ENCODE data around the gene CCNO. TPM values are rescaled to one million over a fixed set of nuclear protein-coding genes. Genes with fewer than 3 reads are reported as not detected.

Gene CCNO
- polyA plus RNA-seq, 1 experiment = 0.18 TPM

DNA sequence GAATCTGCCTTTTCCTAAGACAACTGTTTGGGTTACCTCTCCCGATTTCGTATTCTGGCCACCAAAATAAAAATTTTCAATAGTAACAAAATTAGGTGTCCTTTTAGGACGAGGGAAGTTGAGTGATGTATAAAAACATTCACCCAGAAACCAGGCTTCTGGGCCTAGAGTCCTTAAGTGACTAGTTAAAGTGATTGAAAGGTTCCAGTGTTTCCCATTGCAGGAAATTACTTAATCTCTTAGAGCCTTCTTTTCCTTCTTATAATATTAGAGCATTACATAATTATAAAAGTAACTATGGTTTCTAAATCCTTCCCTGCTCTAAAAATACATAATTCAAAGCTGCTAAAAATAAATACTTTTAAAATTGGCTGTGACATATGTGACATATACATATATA, 13.6 kb downstream of the CCNO start:
- no peak overlapping the region for H3K4me3 ChIP-seq (ENCODE audit: low read depth, low read length)
- TF ChIP-seq, protein P1, sequence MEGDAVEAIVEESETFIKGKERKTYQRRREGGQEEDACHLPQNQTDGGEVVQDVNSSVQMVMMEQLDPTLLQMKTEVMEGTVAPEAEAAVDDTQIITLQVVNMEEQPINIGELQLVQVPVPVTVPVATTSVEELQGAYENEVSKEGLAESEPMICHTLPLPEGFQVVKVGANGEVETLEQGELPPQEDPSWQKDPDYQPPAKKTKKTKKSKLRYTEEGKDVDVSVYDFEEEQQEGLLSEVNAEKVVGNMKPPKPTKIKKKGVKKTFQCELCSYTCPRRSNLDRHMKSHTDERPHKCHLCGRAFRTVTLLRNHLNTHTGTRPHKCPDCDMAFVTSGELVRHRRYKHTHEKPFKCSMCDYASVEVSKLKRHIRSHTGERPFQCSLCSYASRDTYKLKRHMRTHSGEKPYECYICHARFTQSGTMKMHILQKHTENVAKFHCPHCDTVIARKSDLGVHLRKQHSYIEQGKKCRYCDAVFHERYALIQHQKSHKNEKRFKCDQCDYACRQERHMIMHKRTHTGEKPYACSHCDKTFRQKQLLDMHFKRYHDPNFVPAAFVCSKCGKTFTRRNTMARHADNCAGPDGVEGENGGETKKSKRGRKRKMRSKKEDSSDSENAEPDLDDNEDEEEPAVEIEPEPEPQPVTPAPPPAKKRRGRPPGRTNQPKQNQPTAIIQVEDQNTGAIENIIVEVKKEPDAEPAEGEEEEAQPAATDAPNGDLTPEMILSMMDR (IDR thresholded peaks at IDR 0.05; ENCODE audit: insufficient read depth, low read depth, low read length) = no peak
- ChIA-PET POLR2A (no interaction called here), CTCF (interaction anchor here (1.4 kb wide), 2 partner anchors 11 to 43 kb away, joined by 3 to 4 read pairs; no protein-coding TSS in a partner anchor)
- DNase-seq (ENCODE audit: low read depth) = no peak
- H3K36me3 ChIP-seq (ENCODE audit: control insufficient read depth, insufficient read depth, low read length) = no peaks in the 10 kb centered on the region
- H3K27me3 ChIP-seq (ENCODE audit: control insufficient read depth, insufficient read depth, low read length) = peaks cover 51% of the 10 kb centered on the region

DNA sequence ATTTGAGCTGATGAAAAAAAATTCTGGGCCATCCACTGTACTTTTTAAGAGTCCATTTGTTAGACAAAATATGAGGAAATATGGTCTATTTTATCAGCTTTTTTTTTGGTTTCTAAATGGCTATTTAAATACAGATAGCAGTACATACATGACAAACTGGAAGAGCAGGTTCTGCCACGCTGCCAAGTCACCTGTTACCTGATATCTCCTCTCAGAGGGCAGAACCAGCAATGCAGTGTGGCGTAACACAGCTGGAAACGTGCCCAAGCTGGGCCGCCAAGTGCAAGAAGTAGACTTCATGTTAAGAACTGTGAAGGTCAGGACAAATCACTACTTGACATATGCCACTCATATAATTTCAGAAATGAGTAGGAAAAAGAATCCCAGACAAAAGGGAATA, 14.4 kb downstream of the CCNO start:
- POLR2A ChIA-PET = no interaction called here
- peaks cover 49% of the 10 kb centered on the region for H3K27me3 ChIP-seq (ENCODE audit: control insufficient read depth, insufficient read depth, low read length)
- CTCF ChIA-PET = no interaction called here

DNA sequence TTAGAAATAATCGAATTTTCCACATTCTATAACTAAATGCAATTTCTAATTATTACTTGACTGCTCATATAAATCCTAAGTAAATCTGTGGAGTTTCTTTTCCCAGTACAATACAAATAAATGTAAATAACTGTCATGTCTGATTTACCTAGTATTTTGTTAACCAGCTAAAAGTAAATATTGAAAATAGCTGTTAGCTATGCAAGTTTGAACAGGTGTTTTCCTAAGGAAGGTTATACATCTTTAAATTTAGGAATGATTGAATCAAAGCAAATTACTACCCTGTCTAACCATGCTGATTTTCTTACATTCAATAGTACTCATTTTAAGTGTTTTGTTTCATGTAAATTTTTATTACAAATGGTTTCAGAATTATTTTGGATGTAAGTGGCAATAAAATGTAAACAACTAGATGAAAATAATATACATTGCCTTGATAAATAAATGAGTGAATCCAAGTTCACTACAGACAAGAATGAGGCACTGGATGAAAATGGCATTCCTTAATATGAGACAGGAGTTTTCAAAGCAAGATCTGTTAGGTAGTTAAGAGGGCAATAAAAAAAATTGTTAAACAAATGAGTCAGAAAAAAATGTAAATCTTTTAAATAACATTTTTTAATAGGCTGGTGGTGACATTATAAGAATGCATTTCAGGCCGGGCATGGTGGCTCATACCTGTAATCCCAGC, 22.1 kb downstream of the CCNO start:
- DNase-seq (ENCODE audit: low read depth) = no peak
- Histone ChIP-seq H3K4me3 (ENCODE audit: low read depth, low read length) (no peak overlapping the region), H3K36me3 (ENCODE audit: control insufficient read depth, insufficient read depth, low read length) (no peaks in the 10 kb centered on the region), H3K27me3 (ENCODE audit: control insufficient read depth, insufficient read depth, low read length) (peaks cover 10% of the 10 kb centered on the region)
- TF ChIP-seq, protein P1 (IDR thresholded peaks at IDR 0.05; ENCODE audit: insufficient read depth, low read depth, low read length) = no peak
- ChIA-PET POLR2A (no interaction called here), CTCF (no interaction called here)

More for the DNA sequence above, 14.4 kb downstream of the CCNO start:
- Histone ChIP-seq H3K36me3 (ENCODE audit: control insufficient read depth, insufficient read depth, low read length) (no peaks in the 10 kb centered on the region), H3K4me3 (ENCODE audit: low read depth, low read length) (no peak overlapping the region)
- DNase-seq (ENCODE audit: low read depth) = no peak
- TF ChIP-seq, protein P1 (IDR thresholded peaks at IDR 0.05; ENCODE audit: insufficient read depth, low read depth, low read length) = no peak

DNA sequence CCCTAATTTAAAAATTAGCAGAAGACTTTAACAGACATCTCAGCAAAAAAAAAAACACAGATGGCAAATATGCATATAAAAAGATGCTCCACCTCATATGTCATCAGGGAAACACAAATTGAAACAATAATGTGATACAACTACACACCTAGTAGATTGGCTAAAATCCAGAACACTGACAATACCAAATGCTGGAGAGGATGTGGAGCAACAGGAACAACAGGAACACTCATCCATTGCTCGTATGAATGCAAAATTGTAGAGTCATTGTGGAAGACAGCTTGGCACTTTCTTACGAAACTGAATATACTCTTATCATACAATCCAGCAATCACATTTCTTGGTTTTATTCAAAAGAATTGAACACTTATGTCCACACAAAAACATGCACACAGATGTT, 28.4 kb downstream of the CCNO start:
- CTCF ChIA-PET = no interaction called here
- H3K27me3 ChIP-seq (ENCODE audit: control insufficient read depth, insufficient read depth, low read length) = peaks cover 4% of the 10 kb centered on the region
- no peak for DNase-seq (ENCODE audit: low read depth)
- TF ChIP-seq, protein P1 (IDR thresholded peaks at IDR 0.05; ENCODE audit: insufficient read depth, low read depth, low read length) = no peak
- POLR2A ChIA-PET = no interaction called here
- no peaks in the 10 kb centered on the region for H3K36me3 ChIP-seq (ENCODE audit: control insufficient read depth, insufficient read depth, low read length)
- no peak overlapping the region for H3K4me3 ChIP-seq (ENCODE audit: low read depth, low read length)

DNA sequence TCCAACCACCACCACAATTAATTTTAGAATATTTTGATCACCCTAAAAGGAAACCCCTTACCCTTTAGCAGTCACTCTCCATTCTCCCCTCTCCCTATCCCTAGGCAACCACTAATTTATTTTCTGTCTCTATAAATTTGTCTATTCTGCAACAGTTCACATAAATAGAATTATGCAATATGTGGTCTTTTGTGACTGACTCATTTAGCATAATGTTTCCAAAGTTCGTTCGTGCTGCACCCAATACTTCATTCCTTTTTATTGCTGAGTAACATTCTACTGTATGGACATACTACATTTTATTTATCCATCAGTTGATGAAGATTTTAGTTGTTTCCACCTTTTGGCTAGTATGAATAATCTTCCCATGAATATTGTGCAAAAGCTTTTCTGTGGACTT, 42.2 kb downstream of the CCNO start:
- H3K36me3 ChIP-seq (ENCODE audit: control insufficient read depth, insufficient read depth, low read length) = no peaks in the 10 kb centered on the region
- H3K4me3 ChIP-seq (ENCODE audit: low read depth, low read length) = no peak overlapping the region
- H3K27me3 ChIP-seq (ENCODE audit: control insufficient read depth, insufficient read depth, low read length) = peaks cover 19% of the 10 kb centered on the region
- ChIA-PET POLR2A (no interaction called here), CTCF (no interaction called here)
- no peak for DNase-seq (ENCODE audit: low read depth)
- TF ChIP-seq, protein P1 (IDR thresholded peaks at IDR 0.05; ENCODE audit: insufficient read depth, low read depth, low read length) = no peak

All from BJ (cell line).